Measurements from ENCODE around the gene SLC44A3.

- TF ChIP-seq PBX3 (CRISPR knock-in tag; IDR thresholded peaks at IDR 0.05) (no peak), ZBTB11 (tag by site-specific recombination; conservative IDR thresholded peaks at IDR 0.05; ENCODE audit: low read depth) (no peak), CTCF (tag by site-specific recombination; IDR thresholded peaks at IDR 0.05) (no peak), ZNF138 (tag by site-specific recombination; IDR thresholded peaks at IDR 0.05; ENCODE audit: borderline replicate concordance) (no peak), ZFP3 (tag by site-specific recombination; IDR thresholded peaks at IDR 0.05; ENCODE audit: low read depth) (no peak), REPIN1 (tag by site-specific recombination; IDR thresholded peaks at IDR 0.05; ENCODE audit: low read depth) (no peak), TSHZ1 (tag by site-specific recombination; IDR thresholded peaks at IDR 0.05; ENCODE audit: borderline replicate concordance) (no peak), ZNF510 (tag by site-specific recombination; IDR thresholded peaks at IDR 0.05; ENCODE audit: insufficient replicate concordance) (no peak), YY1 (tag by site-specific recombination; IDR thresholded peaks at IDR 0.05) (no peak)
These were observed 114.9 kb downstream of the SLC44A3 start for GRCh38 chr1:94935034-94935433.
